EL (cell line): ENCODE measurements around the gene ZNF79.
"Not testable (repeated sequence)": the region's sequence is repeated elsewhere in the genome, so short reads cannot be mapped to it uniquely, and the experiment has no call there.

Experiments used
- DNase-seq: peaks from one replicate; pipeline ENCODE4 v3.0.0-alpha.2; 2016

Gene ZNF79

GRCh38 chr9:127458921-127459320 is 34.7 kb downstream of the ZNF79 start:
- no peak for DNase-seq

GRCh38 chr9:127463382-127463781 is 39.2 kb downstream of the ZNF79 start:
- no peak for DNase-seq

- no peak for DNase-seq
These were observed 39.7 kb downstream of the ZNF79 start for GRCh38 chr9:127463911-127464310.

- not testable (repeated sequence) for DNase-seq
These were observed 42.3 kb downstream of the ZNF79 start for GRCh38 chr9:127466407-127466917.

GRCh38 chr9:127467621-127468020 is 43.4 kb downstream of the ZNF79 start:
- no peak for DNase-seq

GRCh38 chr9:127470662-127471061 is 46.5 kb downstream of the ZNF79 start:
- DNase-seq, result no peak

- no peak for DNase-seq
These were observed 49.3 kb downstream of the ZNF79 start for GRCh38 chr9:127473501-127473900.

- DNase-seq, result no peak
These were observed 49.8 kb downstream of the ZNF79 start for GRCh38 chr9:127473932-127474331.

- DNase-seq, result no peak
These were observed 50.4 kb downstream of the ZNF79 start for GRCh38 chr9:127474592-127474991.

GRCh38 chr9:127479507-127480081 is 55.4 kb downstream of the ZNF79 start:
- no peak for DNase-seq

GRCh38 chr9:127482662-127483061 is 58.5 kb downstream of the ZNF79 start:
- no peak for DNase-seq

GRCh38 chr9:127485995-127486394 is 61.8 kb downstream of the ZNF79 start:
- DNase-seq, result no peak

GRCh38 chr9:127488946-127489345 is 64.8 kb downstream of the ZNF79 start:
- DNase-seq, result no peak

GRCh38 chr9:127489471-127490115 is 65.4 kb downstream of the ZNF79 start:
- no peak for DNase-seq

- DNase-seq, result no peak
These were observed 66.5 kb downstream of the ZNF79 start for GRCh38 chr9:127490535-127491230.

GRCh38 chr9:127491516-127491915 is 67.3 kb downstream of the ZNF79 start:
- no peak for DNase-seq

GRCh38 chr9:127492616-127493015 is 68.4 kb downstream of the ZNF79 start:
- no peak for DNase-seq

- DNase-seq, result no peak
These were observed 69.6 kb downstream of the ZNF79 start for GRCh38 chr9:127493592-127494303.

- DNase-seq, result no peak
These were observed 70.1 kb downstream of the ZNF79 start for GRCh38 chr9:127494304-127494702.
